Loucy (cell line): ENCODE results near the gene DLK1.

Source experiments
- H2AFZ ChIP-seq: fragments of 200-600 bp; sonication (generic); 2 replicates; pipeline ENCODE4 v1.6.0; 2016; ENCODE audit warnings: antibody characterized with exemption, mild to moderate bottlenecking, low read length, moderate library complexity
- H3F3A ChIP-seq: fragments of 200-600 bp; 2 replicates; pipeline ENCODE4 v1.6.0; 2016; ENCODE audit warnings: antibody characterized with exemption, low read depth, mild to moderate bottlenecking
- H3K27me3 ChIP-seq: fragments of 200-600 bp; sonication (generic); 2 replicates; pipeline ENCODE4 v1.6.1; 2014; ENCODE audit warnings: low read length, mild to moderate bottlenecking; ENCODE audit not compliant: insufficient read depth, poor library complexity, severe bottlenecking
- H3K36me3 ChIP-seq: fragments of 200-600 bp; sonication (generic); 2 replicates; pipeline ENCODE4 v1.6.1; 2016; ENCODE audit warnings: low read length; ENCODE audit not compliant: insufficient read depth
- H3K4me1 ChIP-seq: fragments of 200-600 bp; sonication (generic); 2 replicates; pipeline ENCODE4 v1.5.1; 2014; ENCODE audit warnings: low read length, mild to moderate bottlenecking; ENCODE audit not compliant: insufficient read depth, poor library complexity, severe bottlenecking
- H3K4me2 ChIP-seq: fragments of 200-600 bp; sonication (generic); 2 replicates; pipeline ENCODE4 v1.6.0; 2014; ENCODE audit warnings: antibody characterized with exemption, low read length, low read depth, mild to moderate bottlenecking; ENCODE audit not compliant: poor library complexity, severe bottlenecking
- H3K4me3 ChIP-seq: fragments of 200-600 bp; sonication (generic); 2 replicates; pipeline ENCODE4 v1.5.1; 2014; ENCODE audit warnings: low read length, mild to moderate bottlenecking, mixed read lengths; ENCODE audit not compliant: poor library complexity, severe bottlenecking
- H3K79me2 ChIP-seq: fragments of 200-600 bp; sonication (generic); 2 replicates; pipeline ENCODE4 v1.6.1; 2014; ENCODE audit warnings: low read length; ENCODE audit not compliant: insufficient read depth
- H3K9ac ChIP-seq: fragments of 200-600 bp; sonication (generic); 2 replicates; pipeline ENCODE4 v1.6.0; 2014; ENCODE audit warnings: mild to moderate bottlenecking, low read depth, low read length, moderate library complexity; ENCODE audit not compliant: poor library complexity, severe bottlenecking
- H3K9me2 ChIP-seq: fragments of 200-600 bp; sonication (generic); replicated peaks from 2 replicates; pipeline ENCODE4 v1.6.1; 2016; ENCODE audit warnings: low read depth, low read length, mixed read lengths
- H3K9me3 ChIP-seq: fragments of 200-600 bp; sonication (generic); 2 replicates; pipeline ENCODE4 v1.6.1; 2014; ENCODE audit warnings: mild to moderate bottlenecking, antibody characterized with exemption, low read length, low read depth; ENCODE audit not compliant: insufficient read depth
- H4K20me1 ChIP-seq: fragments of 200-600 bp; sonication (generic); 2 replicates; pipeline ENCODE4 v1.6.0; 2014; ENCODE audit warnings: antibody characterized with exemption, low read length, mild to moderate bottlenecking; ENCODE audit not compliant: insufficient read depth, poor library complexity, severe bottlenecking
- CTCF ChIP-seq: fragments of 200-600 bp; sonication (generic); conservative IDR thresholded peaks from 2 replicates; pipeline ENCODE4 v1.5.1; 2014; ENCODE audit warnings: mild to moderate bottlenecking, antibody characterized with exemption, low read length
- EZH2phosphoT487 ChIP-seq: fragments of 200-600 bp; IDR thresholded peaks from 2 replicates; pipeline ENCODE4 v1.6.1; 2018; ENCODE audit warnings: antibody characterized with exemption, mild to moderate bottlenecking, moderate library complexity, borderline replicate concordance

The DLK1 gene

DNA sequence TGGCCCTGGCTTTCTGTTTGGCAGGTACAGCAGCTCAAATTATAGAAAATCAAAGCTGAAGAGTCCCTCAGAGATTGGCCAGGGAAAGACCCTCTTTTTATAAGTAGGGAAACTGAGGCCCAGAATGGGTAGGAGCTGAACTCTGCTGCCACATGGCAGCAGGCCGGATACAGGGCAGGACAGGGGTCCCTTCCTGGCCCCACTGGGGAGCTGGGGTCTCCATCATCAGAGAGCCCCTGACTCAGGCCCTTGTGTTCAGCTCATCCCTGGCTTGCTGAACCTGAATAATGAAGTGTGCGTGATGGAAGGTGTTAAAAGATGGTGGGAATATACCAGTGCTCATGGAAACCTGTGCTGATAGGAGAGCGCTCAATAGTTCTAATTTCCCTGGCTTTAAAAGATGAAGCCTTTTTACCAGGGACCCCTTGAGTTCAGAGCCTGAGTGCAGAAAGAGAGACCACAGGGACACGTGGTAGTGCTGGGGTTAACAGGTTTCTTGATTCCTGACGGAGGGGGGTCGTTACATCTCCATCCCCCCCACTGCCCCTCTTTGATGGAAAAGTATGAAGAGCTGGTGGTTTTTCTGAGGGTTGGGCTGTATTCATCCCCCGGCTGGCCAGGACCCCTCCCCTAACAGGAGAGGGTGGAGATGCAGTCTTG is 4.4 kb downstream of the DLK1 start:
- Histone ChIP-seq H3K9me3 (no peaks in the 10 kb centered on the region), H3K9ac (no peak overlapping the region), H3K4me2 (no peak overlapping the region), H3K79me2 (no peaks in the 10 kb centered on the region), H2AFZ (no peak overlapping the region), H3K4me3 (no peak overlapping the region), H3K27me3 (no peaks in the 10 kb centered on the region), H3K4me1 (no peaks in the 10 kb centered on the region), H4K20me1 (no peaks in the 10 kb centered on the region), H3F3A (no peaks in the 10 kb centered on the region), H3K36me3 (no peaks in the 10 kb centered on the region), H3K9me2 (no peaks in the 10 kb centered on the region)
- no peak for TF ChIP-seq CTCF
- no peak for TF ChIP-seq EZH2phosphoT487

- Histone ChIP-seq H2AFZ (no peak overlapping the region), H3K9ac (no peak overlapping the region), H4K20me1 (no peaks in the 10 kb centered on the region), H3F3A (no peaks in the 10 kb centered on the region), H3K4me2 (no peak overlapping the region), H3K4me3 (no peak overlapping the region), H3K36me3 (no peaks in the 10 kb centered on the region), H3K79me2 (no peaks in the 10 kb centered on the region), H3K9me2 (no peaks in the 10 kb centered on the region), H3K27me3 (no peaks in the 10 kb centered on the region), H3K9me3 (no peaks in the 10 kb centered on the region), H3K4me1 (no peaks in the 10 kb centered on the region)
- no peak for TF ChIP-seq EZH2phosphoT487
Observed at GRCh38 chr14:100731846-100732765, 5.4 kb downstream of the DLK1 start.

- Histone ChIP-seq H3K36me3 (no peaks in the 10 kb centered on the region), H3K9me3 (no peaks in the 10 kb centered on the region), H3F3A (no peaks in the 10 kb centered on the region), H4K20me1 (no peaks in the 10 kb centered on the region), H3K27me3 (no peaks in the 10 kb centered on the region), H3K9me2 (no peaks in the 10 kb centered on the region), H3K4me3 (no peak overlapping the region), H3K4me2 (no peak overlapping the region), H3K9ac (no peak overlapping the region), H2AFZ (no peak overlapping the region), H3K79me2 (no peaks in the 10 kb centered on the region), H3K4me1 (no peaks in the 10 kb centered on the region)
- no peak for TF ChIP-seq EZH2phosphoT487
- TF ChIP-seq CTCF, result no peak
Observed at GRCh38 chr14:100732766-100733100, 6.0 kb downstream of the DLK1 start.
